H1 (cell line): ENCODE measurements around the gene FAM193B. TPM values are rescaled to one million over a fixed set of nuclear protein-coding genes. Genes with fewer than 3 reads are reported as not detected.

Source experiments
- POLR2AphosphoS5 ChIP-seq: IDR thresholded peaks from 2 replicates; pipeline ENCODE4 v1.6.1; 2011; ENCODE audit warnings: low read depth, low read length
- RAD21 ChIP-seq, 2 experiments: IDR thresholded peaks in 1 of 2; conservative IDR thresholded peaks in 1 of 2; 2 replicates each; pipeline ENCODE4 v1.6.1; 2011; ENCODE audit warnings: low read depth in 2 of 2, low read length in 2 of 2, improper control_type of control experiment in 1 of 2, inconsistent platforms in 1 of 2, mild to moderate bottlenecking in 1 of 2, moderate library complexity in 1 of 2
- RXRA ChIP-seq: IDR thresholded peaks from 2 replicates; pipeline ENCODE4 v1.6.1; 2011; ENCODE audit warnings: low read depth, mild to moderate bottlenecking, low read length, moderate library complexity; ENCODE audit not compliant: insufficient read depth
- SP2 ChIP-seq: IDR thresholded peaks from 2 replicates; pipeline ENCODE4 v1.6.1; 2012; ENCODE audit warnings: mild to moderate bottlenecking, low read length, inconsistent platforms
- TCF12 ChIP-seq: IDR thresholded peaks from 2 replicates; pipeline ENCODE4 v1.6.1; 2011; ENCODE audit warnings: low read depth, mild to moderate bottlenecking, low read length
- polyA plus RNA-seq, 7 experiments: library from polyadenylated mRNA; depleted of rRNA in 3 of 7; stranded (reverse) in 5 of 7; unstranded in 2 of 7; fragments of >200 nt in 5 of 7; fragments of 200-250 nt in 2 of 7; gene quantifications; 1 replicate in 5 of 7; 2 replicates in 1 of 7; 4 replicates in 1 of 7; pipeline versions ENCODE4 v1.2.1 to v1.2.3, GENCODE V29; 2011 to 2013; ENCODE audit warnings: missing spikeins in 2 of 7, mixed read lengths in 2 of 7
- total RNA-seq: library from RNA; stranded (reverse); fragmentation: NEBNext Ultra II Directional; extraction: Animal tissue kit (Norgen Biotek cat#: 25700); gene quantifications from 2 replicates; pipeline ENCODE4 v1.2.1, GENCODE V29; 2021
- TF ChIP-seq, protein P1 (sequence below): fragments of 300-600 bp; sonication (generic); IDR thresholded peaks from 2 replicates; pipeline ENCODE4 v1.7.1; 2012; ENCODE audit warnings: low read length, moderate library complexity, mild to moderate bottlenecking, inconsistent platforms; ENCODE audit not compliant: insufficient replicate concordance

The FAM193B gene
- total and polyA plus RNA-seq, 2 of the 8 experiments (the other 6 are each of a cell fraction or from before 2014, with no cell fraction given), result 49.9 to 69.8 TPM

DNA sequence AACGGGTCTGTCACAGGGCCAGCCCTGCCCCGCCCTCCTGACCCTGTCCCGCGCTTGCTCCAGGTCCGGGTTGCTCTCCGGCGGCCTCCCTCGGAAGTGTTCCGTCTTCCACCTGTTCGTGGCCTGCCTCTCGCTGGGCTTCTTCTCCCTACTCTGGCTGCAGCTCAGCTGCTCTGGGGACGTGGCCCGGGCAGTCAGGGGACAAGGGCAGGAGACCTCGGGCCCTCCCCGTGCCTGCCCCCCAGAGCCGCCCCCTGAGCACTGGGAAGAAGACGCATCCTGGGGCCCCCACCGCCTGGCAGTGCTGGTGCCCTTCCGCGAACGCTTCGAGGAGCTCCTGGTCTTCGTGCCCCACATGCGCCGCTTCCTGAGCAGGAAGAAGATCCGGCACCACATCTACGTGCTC lies 49.8 kb upstream of the FAM193B start (continued):
- TF ChIP-seq, protein P1, sequence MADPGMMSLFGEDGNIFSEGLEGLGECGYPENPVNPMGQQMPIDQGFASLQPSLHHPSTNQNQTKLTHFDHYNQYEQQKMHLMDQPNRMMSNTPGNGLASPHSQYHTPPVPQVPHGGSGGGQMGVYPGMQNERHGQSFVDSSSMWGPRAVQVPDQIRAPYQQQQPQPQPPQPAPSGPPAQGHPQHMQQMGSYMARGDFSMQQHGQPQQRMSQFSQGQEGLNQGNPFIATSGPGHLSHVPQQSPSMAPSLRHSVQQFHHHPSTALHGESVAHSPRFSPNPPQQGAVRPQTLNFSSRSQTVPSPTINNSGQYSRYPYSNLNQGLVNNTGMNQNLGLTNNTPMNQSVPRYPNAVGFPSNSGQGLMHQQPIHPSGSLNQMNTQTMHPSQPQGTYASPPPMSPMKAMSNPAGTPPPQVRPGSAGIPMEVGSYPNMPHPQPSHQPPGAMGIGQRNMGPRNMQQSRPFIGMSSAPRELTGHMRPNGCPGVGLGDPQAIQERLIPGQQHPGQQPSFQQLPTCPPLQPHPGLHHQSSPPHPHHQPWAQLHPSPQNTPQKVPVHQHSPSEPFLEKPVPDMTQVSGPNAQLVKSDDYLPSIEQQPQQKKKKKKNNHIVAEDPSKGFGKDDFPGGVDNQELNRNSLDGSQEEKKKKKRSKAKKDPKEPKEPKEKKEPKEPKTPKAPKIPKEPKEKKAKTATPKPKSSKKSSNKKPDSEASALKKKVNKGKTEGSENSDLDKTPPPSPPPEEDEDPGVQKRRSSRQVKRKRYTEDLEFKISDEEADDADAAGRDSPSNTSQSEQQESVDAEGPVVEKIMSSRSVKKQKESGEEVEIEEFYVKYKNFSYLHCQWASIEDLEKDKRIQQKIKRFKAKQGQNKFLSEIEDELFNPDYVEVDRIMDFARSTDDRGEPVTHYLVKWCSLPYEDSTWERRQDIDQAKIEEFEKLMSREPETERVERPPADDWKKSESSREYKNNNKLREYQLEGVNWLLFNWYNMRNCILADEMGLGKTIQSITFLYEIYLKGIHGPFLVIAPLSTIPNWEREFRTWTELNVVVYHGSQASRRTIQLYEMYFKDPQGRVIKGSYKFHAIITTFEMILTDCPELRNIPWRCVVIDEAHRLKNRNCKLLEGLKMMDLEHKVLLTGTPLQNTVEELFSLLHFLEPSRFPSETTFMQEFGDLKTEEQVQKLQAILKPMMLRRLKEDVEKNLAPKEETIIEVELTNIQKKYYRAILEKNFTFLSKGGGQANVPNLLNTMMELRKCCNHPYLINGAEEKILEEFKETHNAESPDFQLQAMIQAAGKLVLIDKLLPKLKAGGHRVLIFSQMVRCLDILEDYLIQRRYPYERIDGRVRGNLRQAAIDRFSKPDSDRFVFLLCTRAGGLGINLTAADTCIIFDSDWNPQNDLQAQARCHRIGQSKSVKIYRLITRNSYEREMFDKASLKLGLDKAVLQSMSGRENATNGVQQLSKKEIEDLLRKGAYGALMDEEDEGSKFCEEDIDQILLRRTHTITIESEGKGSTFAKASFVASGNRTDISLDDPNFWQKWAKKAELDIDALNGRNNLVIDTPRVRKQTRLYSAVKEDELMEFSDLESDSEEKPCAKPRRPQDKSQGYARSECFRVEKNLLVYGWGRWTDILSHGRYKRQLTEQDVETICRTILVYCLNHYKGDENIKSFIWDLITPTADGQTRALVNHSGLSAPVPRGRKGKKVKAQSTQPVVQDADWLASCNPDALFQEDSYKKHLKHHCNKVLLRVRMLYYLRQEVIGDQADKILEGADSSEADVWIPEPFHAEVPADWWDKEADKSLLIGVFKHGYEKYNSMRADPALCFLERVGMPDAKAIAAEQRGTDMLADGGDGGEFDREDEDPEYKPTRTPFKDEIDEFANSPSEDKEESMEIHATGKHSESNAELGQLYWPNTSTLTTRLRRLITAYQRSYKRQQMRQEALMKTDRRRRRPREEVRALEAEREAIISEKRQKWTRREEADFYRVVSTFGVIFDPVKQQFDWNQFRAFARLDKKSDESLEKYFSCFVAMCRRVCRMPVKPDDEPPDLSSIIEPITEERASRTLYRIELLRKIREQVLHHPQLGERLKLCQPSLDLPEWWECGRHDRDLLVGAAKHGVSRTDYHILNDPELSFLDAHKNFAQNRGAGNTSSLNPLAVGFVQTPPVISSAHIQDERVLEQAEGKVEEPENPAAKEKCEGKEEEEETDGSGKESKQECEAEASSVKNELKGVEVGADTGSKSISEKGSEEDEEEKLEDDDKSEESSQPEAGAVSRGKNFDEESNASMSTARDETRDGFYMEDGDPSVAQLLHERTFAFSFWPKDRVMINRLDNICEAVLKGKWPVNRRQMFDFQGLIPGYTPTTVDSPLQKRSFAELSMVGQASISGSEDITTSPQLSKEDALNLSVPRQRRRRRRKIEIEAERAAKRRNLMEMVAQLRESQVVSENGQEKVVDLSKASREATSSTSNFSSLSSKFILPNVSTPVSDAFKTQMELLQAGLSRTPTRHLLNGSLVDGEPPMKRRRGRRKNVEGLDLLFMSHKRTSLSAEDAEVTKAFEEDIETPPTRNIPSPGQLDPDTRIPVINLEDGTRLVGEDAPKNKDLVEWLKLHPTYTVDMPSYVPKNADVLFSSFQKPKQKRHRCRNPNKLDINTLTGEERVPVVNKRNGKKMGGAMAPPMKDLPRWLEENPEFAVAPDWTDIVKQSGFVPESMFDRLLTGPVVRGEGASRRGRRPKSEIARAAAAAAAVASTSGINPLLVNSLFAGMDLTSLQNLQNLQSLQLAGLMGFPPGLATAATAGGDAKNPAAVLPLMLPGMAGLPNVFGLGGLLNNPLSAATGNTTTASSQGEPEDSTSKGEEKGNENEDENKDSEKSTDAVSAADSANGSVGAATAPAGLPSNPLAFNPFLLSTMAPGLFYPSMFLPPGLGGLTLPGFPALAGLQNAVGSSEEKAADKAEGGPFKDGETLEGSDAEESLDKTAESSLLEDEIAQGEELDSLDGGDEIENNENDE, result no peak
- no peak for TF ChIP-seq SP2
- no peak for TF ChIP-seq TCF12
- no peak for TF ChIP-seq RAD21 (IDR thresholded peaks at IDR 0.05 in 1 of 2, conservative IDR thresholded peaks at IDR 0.05 in 1 of 2; ENCODE audit: low read depth in 2 of 2, low read length in 2 of 2)
- TF ChIP-seq RXRA, result no peak
- TF ChIP-seq POLR2AphosphoS5, result no peak
